A673 (cell line): ENCODE data around the gene CPXM1. TPM values are rescaled to one million over a fixed set of nuclear protein-coding genes. Genes with fewer than 3 reads are reported as not detected.
A peak's percentile ranks its signal among the peaks of the same experiment; 100 is the strongest.

Source experiments
- BruUV-seq: library from RNA; stranded (reverse); fragments of 400-500 nt; replicated peaks from 2 replicates; lab custom pipeline; 2021; lab: Mats Ljungman, UMichigan
- CTCF ChIA-PET: fragments of 300-600 bp; sonication (Branson Sonifier 250); formaldehyde crosslinking; loops from one replicate; lab custom pipeline; 2022; ENCODE audit warnings: antibody characterized with exemption; lab: Charles Lee
- POLR2A ChIA-PET: fragments of 300-600 bp; sonication (Branson Sonifier 250); formaldehyde crosslinking; loops from one replicate; lab custom pipeline; 2022; ENCODE audit warnings: antibody characterized with exemption; ENCODE audit not compliant: low non-redundant PET; lab: Charles Lee
- DNase-seq: peaks from one replicate; pipeline ENCODE4 v3.0.0-alpha.2; 2015; ENCODE audit warnings: low spot score
- H3K27ac ChIP-seq: fragments of 200-600 bp; sonication (generic); 2 replicates; pipeline ENCODE4 v1.5.1; 2016; ENCODE audit warnings: mixed run types, low read depth, mild to moderate bottlenecking, mixed read lengths, antibody characterized with exemption, low read length; ENCODE audit not compliant: poor library complexity, severe bottlenecking
- H3K27me3 ChIP-seq: fragments of 200-600 bp; sonication (generic); replicated peaks from 2 replicates; pipeline ENCODE4 v1.6.1; 2017; ENCODE audit warnings: mixed run types, low read depth, mild to moderate bottlenecking, mixed read lengths, antibody characterized with exemption, low read length; ENCODE audit not compliant: insufficient read depth, poor library complexity
- H3K36me3 ChIP-seq: fragments of 200-600 bp; sonication (generic); 2 replicates; pipeline ENCODE4 v1.6.1; 2016; ENCODE audit warnings: mixed run types, mild to moderate bottlenecking, mixed read lengths, antibody characterized with exemption, low read length; ENCODE audit not compliant: insufficient read depth, poor library complexity, severe bottlenecking
- H3K4me1 ChIP-seq: fragments of 200-600 bp; sonication (generic); 2 replicates; pipeline ENCODE4 v1.6.1; 2017; ENCODE audit warnings: mixed run types, mild to moderate bottlenecking, mixed read lengths, antibody characterized with exemption, low read length; ENCODE audit not compliant: insufficient read depth, poor library complexity, severe bottlenecking
- H3K4me3 ChIP-seq: fragments of 200-600 bp; sonication (generic); 2 replicates; pipeline ENCODE4 v1.5.1; 2016; ENCODE audit warnings: low read depth, mixed run types, mild to moderate bottlenecking, mixed read lengths, low read length; ENCODE audit not compliant: poor library complexity, severe bottlenecking
- H3K9me3 ChIP-seq: fragments of 200-600 bp; sonication (generic); 2 replicates; pipeline ENCODE4 v1.6.1; 2016; ENCODE audit warnings: mixed run types, low read depth, mild to moderate bottlenecking, mixed read lengths, antibody characterized with exemption, low read length; ENCODE audit not compliant: poor library complexity, severe bottlenecking
- EZH2 ChIP-seq: fragments of 200-600 bp; sonication (generic); IDR thresholded peaks from 2 replicates; pipeline ENCODE4 v1.6.1; 2017; ENCODE audit warnings: borderline replicate concordance, low read depth, mild to moderate bottlenecking, mixed read lengths, antibody characterized with exemption, low read length; ENCODE audit not compliant: poor library complexity, severe bottlenecking
- intact Hi-C: fragments of 100-400 bp; cut with micrococcal nuclease; formaldehyde crosslinking; loops from one replicate; pipeline ENCODE4 v1.10.0; 2022; ENCODE audit not compliant: unreplicated experiment
- total RNA-seq: library from RNA; stranded (reverse); gene quantifications from 2 replicates; pipeline ENCODE4 v1.2.3, GENCODE V29; 2021
- TF ChIP-seq, protein P1 (sequence below): fragments of 300-800, 200-600 bp; sonication (generic); conservative IDR thresholded peaks from 2 replicates; pipeline ENCODE4 v1.5.1; 2017; ENCODE audit warnings: low read depth, mild to moderate bottlenecking, antibody characterized with exemption, low read length, moderate library complexity, mixed read lengths

Gene CPXM1
- total RNA-seq, 1 experiment from 2014 or later = 3.8 TPM

DNA sequence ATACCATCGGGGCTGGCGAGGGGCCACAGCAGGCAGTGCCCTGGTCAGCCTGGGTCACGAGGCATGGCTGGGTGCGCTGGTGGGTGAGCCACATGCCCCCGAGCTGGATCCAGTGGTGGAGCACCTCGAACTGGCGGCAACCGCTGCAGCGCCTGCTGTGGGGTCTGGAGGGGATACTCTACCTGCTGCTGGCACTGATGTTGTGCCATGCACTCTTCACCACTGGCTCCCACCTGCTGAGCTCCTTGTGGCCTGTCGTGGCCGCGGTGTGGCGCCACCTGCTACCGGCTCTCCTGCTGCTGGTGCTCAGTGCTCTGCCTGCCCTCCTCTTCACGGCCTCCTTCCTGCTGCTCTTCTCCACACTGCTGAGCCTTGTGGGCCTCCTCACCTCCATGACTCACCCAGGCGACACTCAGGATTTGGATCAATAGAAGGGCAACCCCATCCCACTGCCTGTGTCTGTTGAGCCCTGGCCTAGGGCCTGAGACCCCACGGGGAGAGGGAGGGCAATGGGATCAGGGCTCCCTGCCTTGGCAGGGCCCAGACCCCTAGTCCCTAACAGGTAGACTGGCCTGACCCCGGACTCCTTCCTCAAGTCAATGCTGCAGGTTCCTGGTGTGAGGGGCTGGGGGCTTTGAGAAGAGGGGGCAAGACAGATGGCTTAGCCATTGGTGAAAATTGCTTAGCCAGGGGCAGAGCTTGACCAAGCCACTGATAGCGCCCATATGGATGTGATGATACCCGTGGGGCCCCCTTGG is 16.3 kb upstream of the CPXM1 start:
- no peak for DNase-seq
- H3K27me3 ChIP-seq = no peaks in the 10 kb centered on the region
- BruUV-seq = no TSS peak
- intact Hi-C loops = no loop called here
- ChIA-PET POLR2A (no interaction called here), CTCF (no interaction called here)
- peaks cover 21% of the 10 kb centered on the region for H3K4me1 ChIP-seq
- no peak overlapping the region for H3K4me3 ChIP-seq
- H3K36me3 ChIP-seq = no peaks in the 10 kb centered on the region
- peaks cover 9% of the 10 kb centered on the region for H3K9me3 ChIP-seq
- H3K27ac ChIP-seq = no peak overlapping the region
- TF ChIP-seq, protein P1, sequence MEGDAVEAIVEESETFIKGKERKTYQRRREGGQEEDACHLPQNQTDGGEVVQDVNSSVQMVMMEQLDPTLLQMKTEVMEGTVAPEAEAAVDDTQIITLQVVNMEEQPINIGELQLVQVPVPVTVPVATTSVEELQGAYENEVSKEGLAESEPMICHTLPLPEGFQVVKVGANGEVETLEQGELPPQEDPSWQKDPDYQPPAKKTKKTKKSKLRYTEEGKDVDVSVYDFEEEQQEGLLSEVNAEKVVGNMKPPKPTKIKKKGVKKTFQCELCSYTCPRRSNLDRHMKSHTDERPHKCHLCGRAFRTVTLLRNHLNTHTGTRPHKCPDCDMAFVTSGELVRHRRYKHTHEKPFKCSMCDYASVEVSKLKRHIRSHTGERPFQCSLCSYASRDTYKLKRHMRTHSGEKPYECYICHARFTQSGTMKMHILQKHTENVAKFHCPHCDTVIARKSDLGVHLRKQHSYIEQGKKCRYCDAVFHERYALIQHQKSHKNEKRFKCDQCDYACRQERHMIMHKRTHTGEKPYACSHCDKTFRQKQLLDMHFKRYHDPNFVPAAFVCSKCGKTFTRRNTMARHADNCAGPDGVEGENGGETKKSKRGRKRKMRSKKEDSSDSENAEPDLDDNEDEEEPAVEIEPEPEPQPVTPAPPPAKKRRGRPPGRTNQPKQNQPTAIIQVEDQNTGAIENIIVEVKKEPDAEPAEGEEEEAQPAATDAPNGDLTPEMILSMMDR = no peak
- no peak for TF ChIP-seq EZH2

DNA sequence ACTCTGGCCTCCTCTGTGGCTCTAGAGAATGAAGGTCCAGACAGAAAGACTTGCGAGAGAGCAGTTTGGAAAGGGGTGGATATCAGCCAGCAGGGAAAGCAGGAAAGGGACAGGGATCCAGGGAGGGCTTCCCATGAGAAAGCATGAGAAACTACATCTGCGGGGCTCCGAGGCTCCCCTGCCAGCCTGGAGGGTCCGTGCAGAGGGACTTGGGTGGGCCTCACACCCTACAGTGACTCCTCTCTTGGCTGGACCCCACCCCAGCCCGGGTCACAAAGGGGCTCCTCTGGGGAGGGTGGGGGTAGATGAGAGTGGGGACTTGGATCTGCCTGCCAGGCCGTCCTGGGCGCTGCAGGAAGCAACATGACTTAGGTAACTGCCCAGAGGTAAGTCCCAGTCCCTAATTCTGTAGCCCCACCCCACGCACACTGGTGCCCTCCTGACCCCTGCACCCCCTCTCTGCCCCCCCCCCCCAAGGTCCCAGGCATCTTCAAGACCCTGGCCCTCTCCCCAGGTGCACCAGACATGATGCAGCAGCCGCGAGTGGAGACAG is 15.7 kb upstream of the CPXM1 start, which contains the start of gene TMEM239:
Gene TMEM239 (plus strand): TSS at position 335 of the 553 bp plus-strand sequence. CDS start 191 bp downstream, at position 526.
- CTCF ChIA-PET = no interaction called here
- DNase-seq = no peak
- H3K4me1 ChIP-seq = peaks cover 21% of the 10 kb centered on the region
- POLR2A ChIA-PET = no interaction called here
- H3K27me3 ChIP-seq = no peaks in the 10 kb centered on the region
- intact Hi-C loops = no loop called here
- TF ChIP-seq, protein P1 = no peak
- no peak for TF ChIP-seq EZH2
- no peaks in the 10 kb centered on the region for H3K36me3 ChIP-seq
- peak within 1 kb of the TSS; percentile 49 for H3K27ac ChIP-seq
- BruUV-seq = no TSS peak
- peaks cover 15% of the 10 kb centered on the region for H3K9me3 ChIP-seq
- no peak within 1 kb of the TSS for H3K4me3 ChIP-seq

DNA sequence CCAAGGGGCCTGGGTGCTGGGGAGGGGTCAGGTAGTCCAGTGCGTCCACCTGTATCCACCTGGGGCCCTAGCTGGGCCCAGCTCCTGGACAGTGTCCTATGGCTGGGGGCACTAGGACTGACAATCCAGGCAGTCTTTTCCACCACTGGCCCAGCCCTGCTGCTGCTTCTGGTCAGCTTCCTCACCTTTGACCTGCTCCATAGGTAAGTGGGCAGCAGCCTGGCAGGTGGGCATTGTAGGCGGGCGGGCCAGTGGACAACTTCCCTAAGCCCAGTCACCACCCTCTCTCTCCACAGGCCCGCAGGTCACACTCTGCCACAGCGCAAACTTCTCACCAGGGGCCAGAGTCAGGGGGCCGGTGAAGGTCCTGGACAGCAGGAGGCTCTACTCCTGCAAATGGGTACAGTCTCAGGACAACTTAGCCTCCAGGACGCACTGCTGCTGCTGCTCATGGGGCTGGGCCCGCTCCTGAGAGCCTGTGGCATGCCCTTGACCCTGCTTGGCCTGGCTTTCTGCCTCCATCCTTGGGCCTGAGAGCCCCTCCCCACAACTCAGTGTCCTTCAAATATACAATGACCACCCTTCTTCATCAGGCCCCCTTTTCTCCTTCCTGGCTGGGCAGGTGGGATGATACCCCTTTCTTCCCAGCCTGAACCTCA is 14.9 kb upstream of the CPXM1 start:
- Histone ChIP-seq H3K4me3 (no peak overlapping the region), H3K27ac (peak overlapping the region; percentile 49), H3K36me3 (no peaks in the 10 kb centered on the region), H3K4me1 (peaks cover 21% of the 10 kb centered on the region), H3K27me3 (no peaks in the 10 kb centered on the region), H3K9me3 (peaks cover 17% of the 10 kb centered on the region)
- TF ChIP-seq, protein P1 = no peak
- no peak for TF ChIP-seq EZH2
- intact Hi-C loops = no loop called here
- no TSS peak for BruUV-seq
- no peak for DNase-seq
- ChIA-PET POLR2A (no interaction called here), CTCF (no interaction called here)
